Heart right ventricle (tissue), 16 donors: ENCODE data around the gene GCK. TPM values are rescaled to one million over a fixed set of nuclear protein-coding genes. Genes with fewer than 3 reads are reported as not detected.

Source experiments
- ATAC-seq, 8 donors: fragments of 200-7000 bp; cut with Tn5 transposase; one replicate each; pipeline ENCODE4 v1.9.1; 2020; ENCODE audit warnings: mild to moderate bottlenecking in 8 of 8, moderate library complexity in 8 of 8, moderate number of reproducible peaks in 1 of 8
- DNase-seq, 2 donors: peaks; one replicate each; pipeline ENCODE4 v3.0.0-alpha.2; 2020
- H3K27ac ChIP-seq, 10 donors: fragments of 200-600 bp; sonication (generic) in 2 of 10; one replicate each; pipeline versions ENCODE4 v1.5.0 to v1.8.0; 2020 to 2022; ENCODE audit warnings: mild to moderate bottlenecking in 3 of 10
- H3K27me3 ChIP-seq, 7 donors: fragments of 200-600 bp; one replicate each; pipeline ENCODE4 v1.8.0; 2021 to 2022; ENCODE audit warnings: mild to moderate bottlenecking in 2 of 7
- H3K36me3 ChIP-seq, 9 donors: fragments of 200-600 bp; sonication (generic) in 1 of 9; one replicate each; pipeline versions ENCODE4 v1.5.0 to v1.8.0; 2020 to 2022; ENCODE audit warnings: mild to moderate bottlenecking in 2 of 9
- H3K4me1 ChIP-seq, 9 donors: fragments of 200-600 bp; sonication (generic) in 1 of 9; one replicate each; pipeline versions ENCODE4 v1.5.0 to v1.8.0; 2020 to 2022; ENCODE audit warnings: mild to moderate bottlenecking in 4 of 9
- H3K4me3 ChIP-seq, 10 donors: fragments of 200-600 bp; sonication (generic) in 2 of 10; one replicate each; pipeline versions ENCODE4 v1.5.0 to v1.8.0; 2020 to 2022; ENCODE audit warnings: mild to moderate bottlenecking in 7 of 10, moderate library complexity in 2 of 10
- H3K9me3 ChIP-seq, 11 donors: fragments of 200-600 bp in 10 of 11; sonication (generic) in 2 of 11; one replicate each; pipeline versions ENCODE4 v1.5.0 to v1.8.0; 2013 to 2022; ENCODE audit warnings: mild to moderate bottlenecking in 2 of 11, control low read depth in 1 of 11, moderate library complexity in 1 of 11
- CTCF ChIP-seq, 9 donors: fragments of 200-600 bp; sonication (generic) in 2 of 9; IDR thresholded peaks; one replicate each; pipeline versions ENCODE4 v1.5.0 to v1.8.0; 2021 to 2022; ENCODE audit warnings: antibody characterized with exemption in 9 of 9, mild to moderate bottlenecking in 5 of 9, moderate library complexity in 1 of 9
- WGBS, 2 donors: extraction: QIAGEN DNeasy Blood & Tissue Kit; methylation state at CpG; one replicate each; pipeline ENCODE4 v1.1.7; 2013; ENCODE audit warnings: inconsistent platforms in 1 of 2; 5-methylcytosine and 5-hydroxymethylcytosine counted together
- intact Hi-C, 10 donors: fragments of 100-400 bp; cut with DNase I; formaldehyde crosslinking; loops; one replicate each; pipeline versions ENCODE4 v1.11.1 to v1.14.2; 2022
- polyA plus RNA-seq, 2 donors: library from polyadenylated mRNA; stranded (reverse); fragments of 200-250 nt; gene quantifications; one replicate each; pipeline ENCODE4 v1.2.3, GENCODE V29; 2013
- total RNA-seq, 10 donors: library from RNA; stranded (reverse); fragmentation: NEBNext Ultra II Directional in 3 of 10; extraction: Animal tissue kit (Norgen Biotek cat#: 25700) in 3 of 10; gene quantifications; one replicate each; pipeline versions ENCODE4 v1.2.1 to v1.2.4, GENCODE V29; 2021 to 2023
- donor health status: Arrhythmogenic right ventricular cardiomyopathy.
- donor health status: ischemic (EF 13 %, LVEDD 7.1; RV severe dilation, severe dysfunction).
- donor health status: healthy with polysubstance abuse.
- donor health status: DM: no; HTN: yes; CAD: no.
- donor health status: DM: no; HTN: no; CAD: no.
- donor health status: ischemic (EF 25% LVEDD 6.9; RV normal size, moderate dysfunction).
- donor health status: ischemic (EF 25% LVEDD 5.7; RV mildly dilated, moderate dysfunction).
- donor health status: healthy.
- donor health status: DM: yes; HTN: yes; CAD: no.
- donor health status: Ischemic cardiomyopathy.
- donor health status: ischemic (EF 35%, LVEDD 5.7; RV mildly dilated, moderate dysfunction).
- donor health status: nonischemic (EF 11% LVEDD 7.7; RV severe dilation, severe dysfunction).
- donor health status: DM: yes; HTN: yes; CAD: no.
- donor health status: PGD.
- donor health status: ischemic (EF 29% LVEDD 5.4; RV normal size, mild dysfunction).
- donor health status: nonischemic (EF 23%, LVEDD 6.1; RV moderate dilation, normal function).

GCK gene
- total and polyA plus RNA-seq, 12 donors = 0.50 to 6.0 (median 1.5) TPM

GRCh38 chr7:44132039-44132438 is 57.2 kb downstream of the GCK start:
- H3K4me1 ChIP-seq = peaks cover 0 to 64% (median 16%) of the 10 kb centered on the region in 9 donors
- H3K9me3 ChIP-seq = peaks cover 0 to 8% (median 0%) of the 10 kb centered on the region in 11 donors
- H3K27me3 ChIP-seq = no peaks in the 10 kb centered on the region
- intact Hi-C loops = loop anchor here in 3 of 10 donors (5.0 to 10.0 kb wide), 3 partner anchors 63 to 70 kb away; partner anchors contain the start of gene YKT6 (in 1 of the 3)
- peak overlapping the region; percentile 26 to 84 (median 70) for H3K27ac ChIP-seq
- 36 to 62% methylated on average over 2 of the region's 2 CpGs for WGBS, 2 donors
- H3K36me3 ChIP-seq = no peaks in the 10 kb centered on the region
- ATAC-seq (peak; percentile 57 to 86 (median 79)), DNase-seq (peak; percentile 32 to 64)
- TF ChIP-seq CTCF (IDR thresholded peaks at IDR 0.05) = no peak
- no peak overlapping the region for H3K4me3 ChIP-seq

DNA sequence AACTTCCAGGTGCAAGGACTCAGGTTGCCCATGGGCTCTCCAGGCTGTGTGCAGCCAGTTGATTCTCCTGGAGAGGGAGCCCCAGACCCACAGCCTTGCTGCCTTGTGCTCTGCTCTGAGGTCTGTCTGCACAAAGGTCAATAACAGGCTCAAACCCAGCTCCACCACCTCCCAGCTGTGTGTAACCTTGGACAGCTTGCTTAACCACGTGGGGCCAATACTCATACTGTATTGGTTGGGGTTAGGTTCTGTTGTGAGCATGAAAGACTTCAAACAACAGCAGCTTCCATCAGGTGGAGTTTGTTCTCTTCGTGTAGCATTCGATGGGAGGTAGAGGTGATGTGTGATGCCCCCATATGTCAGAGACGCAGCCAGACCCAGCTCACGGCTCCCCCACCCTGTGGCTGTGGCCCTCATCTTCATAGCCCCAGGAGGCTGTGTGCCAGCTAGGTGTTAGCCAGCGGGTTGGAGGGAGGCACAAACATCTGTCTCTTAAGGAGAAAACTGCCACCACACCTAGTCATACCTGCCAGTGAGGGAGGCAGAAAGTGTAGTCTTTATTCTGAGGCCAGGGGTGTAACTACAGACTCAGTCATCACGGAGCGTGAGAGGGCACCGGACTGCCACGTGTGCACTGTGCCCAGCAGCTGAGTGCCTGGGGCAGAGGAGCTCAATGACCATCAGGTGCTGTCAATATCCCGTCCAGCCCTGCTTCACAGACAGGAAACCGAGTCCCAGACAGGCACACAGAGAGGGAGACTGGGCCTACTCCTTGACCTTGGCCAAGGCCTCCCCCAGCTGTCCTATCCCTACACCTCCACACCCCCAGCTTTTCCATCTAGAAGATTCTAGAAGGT is 57.8 kb downstream of the GCK start:
- Histone ChIP-seq H3K9me3 (peaks cover 0 to 8% (median 0%) of the 10 kb centered on the region in 11 donors), H3K4me3 (no peak overlapping the region), H3K27me3 (no peaks in the 10 kb centered on the region), H3K27ac (peak overlapping the region in 9 of 10 donors; percentile 40 to 84 (median 72)), H3K36me3 (no peaks in the 10 kb centered on the region), H3K4me1 (peaks cover 0 to 64% (median 16%) of the 10 kb centered on the region in 9 donors)
- 50 to 53% methylated on average over 12 of the region's 12 CpGs for WGBS, 2 donors
- ATAC-seq = peak; percentile 45 to 80 (median 62)
- no peak for DNase-seq
- intact Hi-C loops = loop anchor here in 3 of 10 donors (5.0 to 10.0 kb wide), 3 partner anchors 63 to 71 kb away; partner anchors contain the start of gene YKT6 (in 1 of the 3)
- TF ChIP-seq CTCF (IDR thresholded peaks at IDR 0.05) = peak in 7 of 9 donors; percentile 28 to 56 (median 41)

- intact Hi-C loops = no loop called here
These were observed 60.3 kb downstream of the GCK start for GRCh38 chr7:44128721-44129582.

More at GRCh38 chr7:44128721-44129582, 60.3 kb downstream of the GCK start:
- DNase-seq (no peak), ATAC-seq (peak in 4 of 8 donors; percentile 19 to 37 (median 24))
- H3K36me3 ChIP-seq = no peaks in the 10 kb centered on the region
- H3K27me3 ChIP-seq = no peaks in the 10 kb centered on the region
- H3K4me1 ChIP-seq = peaks cover 0 to 51% (median 15%) of the 10 kb centered on the region in 9 donors
- H3K27ac ChIP-seq = peak overlapping the region in 6 of 10 donors; percentile 33 to 58 (median 43)
- TF ChIP-seq CTCF (IDR thresholded peaks at IDR 0.05) = no peak
- WGBS, 2 donors = 52 to 64% methylated on average over 6 of the region's 6 CpGs
- no peak overlapping the region for H3K4me3 ChIP-seq
- peaks cover 0 to 8% (median 0%) of the 10 kb centered on the region in 11 donors for H3K9me3 ChIP-seq
